Stimulated activated CD4-positive, alpha-beta T cell treated with anti-CD3 and anti-CD28 coated beads, Interleukin-4, amount 100 ng/mL, for 48 hours (primary cell): ENCODE measurements around the gene COL1A1.

ENCODE experiments used
- DNase-seq, 2 donors: peaks; one replicate each; pipeline ENCODE4 v3.0.0-alpha.2; 2020; ENCODE audit warnings: low read depth in 2 of 2

Gene COL1A1

DNA sequence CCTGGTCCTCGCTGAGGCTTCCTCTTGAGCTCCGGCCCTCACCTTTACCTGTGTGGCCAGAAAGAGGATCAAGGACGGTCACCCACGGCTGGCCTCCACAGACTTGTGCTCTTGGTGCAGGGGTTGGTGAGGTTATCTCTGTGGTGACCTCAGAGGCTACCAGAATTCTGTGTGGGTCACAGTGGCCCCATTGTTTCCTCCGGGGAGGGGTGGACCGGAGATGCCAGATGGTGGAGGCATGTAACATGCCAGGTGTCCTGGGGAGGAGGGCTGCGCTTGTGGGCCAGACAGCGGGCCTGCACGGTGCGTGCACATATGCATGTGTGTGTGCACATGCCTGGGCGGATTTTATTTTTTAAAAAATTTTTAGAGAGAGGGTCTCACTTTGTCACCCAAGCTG is 29.3 kb downstream of the COL1A1 start:
- DNase-seq = no peak

GRCh38 chr17:50171371-50172071 is 29.9 kb downstream of the COL1A1 start:
- no peak for DNase-seq

DNA sequence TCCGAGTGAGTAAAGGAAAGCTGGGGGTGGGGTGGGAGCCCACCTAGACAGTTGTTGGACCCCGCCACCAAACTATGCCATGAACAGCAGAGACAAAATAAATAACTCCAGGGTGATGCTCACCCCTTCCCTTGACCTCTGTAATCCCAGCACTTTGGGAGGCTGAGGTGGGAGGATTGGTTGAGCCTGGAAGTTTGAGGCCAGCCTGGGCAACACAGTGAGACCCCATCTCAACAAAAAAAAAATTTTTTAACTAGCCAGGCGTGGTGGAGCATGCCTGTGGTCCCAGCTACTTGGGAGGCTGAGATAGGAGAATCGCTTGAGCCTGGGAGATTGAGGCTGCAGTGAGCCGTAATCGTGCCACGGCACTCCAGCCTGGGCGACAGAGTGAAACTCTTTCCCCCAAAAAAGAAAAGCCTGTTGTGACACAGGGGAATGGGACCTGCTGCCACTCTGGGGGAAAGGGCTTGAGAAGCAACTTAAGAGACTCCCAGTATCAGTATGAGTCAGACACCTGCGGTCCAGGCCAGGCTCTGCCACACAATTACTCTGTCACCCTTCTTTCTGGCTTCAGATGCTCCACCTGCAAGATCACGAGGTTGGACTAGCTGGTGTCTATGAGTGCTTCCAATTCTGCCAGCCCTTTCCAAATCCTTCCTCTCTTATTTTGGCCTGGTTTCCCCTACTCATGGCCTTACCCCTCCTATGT is 30.6 kb downstream of the COL1A1 start:
- DNase-seq = no peak

DNA sequence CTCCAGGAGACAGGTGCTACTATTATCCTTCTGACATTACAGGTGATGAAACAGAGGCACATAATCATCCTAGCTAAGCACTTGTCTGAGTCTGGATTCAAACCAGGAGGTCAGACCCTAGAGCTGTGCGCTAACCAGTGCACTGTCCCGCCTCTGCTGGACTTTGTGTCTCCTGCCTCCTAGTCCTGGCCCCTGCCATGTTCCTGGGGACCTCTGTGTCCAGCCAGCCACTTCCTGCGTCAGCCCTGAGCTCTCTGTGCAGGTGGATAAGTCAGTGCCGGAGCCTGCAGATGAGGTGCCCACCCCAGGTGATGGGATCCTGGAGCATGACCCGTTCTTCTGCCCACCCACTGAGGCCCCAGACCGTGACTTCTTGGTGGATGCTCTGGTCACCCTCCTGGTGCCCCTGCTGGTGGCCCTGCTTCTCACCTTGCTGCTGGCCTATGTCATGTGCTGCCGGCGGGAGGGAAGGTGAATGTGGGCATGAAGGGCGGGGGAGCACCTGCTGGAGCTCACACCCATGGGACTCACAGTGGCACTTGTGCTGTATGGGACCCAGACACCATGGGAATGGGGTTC is 31.5 kb downstream of the COL1A1 start:
- DNase-seq = no peak

DNA sequence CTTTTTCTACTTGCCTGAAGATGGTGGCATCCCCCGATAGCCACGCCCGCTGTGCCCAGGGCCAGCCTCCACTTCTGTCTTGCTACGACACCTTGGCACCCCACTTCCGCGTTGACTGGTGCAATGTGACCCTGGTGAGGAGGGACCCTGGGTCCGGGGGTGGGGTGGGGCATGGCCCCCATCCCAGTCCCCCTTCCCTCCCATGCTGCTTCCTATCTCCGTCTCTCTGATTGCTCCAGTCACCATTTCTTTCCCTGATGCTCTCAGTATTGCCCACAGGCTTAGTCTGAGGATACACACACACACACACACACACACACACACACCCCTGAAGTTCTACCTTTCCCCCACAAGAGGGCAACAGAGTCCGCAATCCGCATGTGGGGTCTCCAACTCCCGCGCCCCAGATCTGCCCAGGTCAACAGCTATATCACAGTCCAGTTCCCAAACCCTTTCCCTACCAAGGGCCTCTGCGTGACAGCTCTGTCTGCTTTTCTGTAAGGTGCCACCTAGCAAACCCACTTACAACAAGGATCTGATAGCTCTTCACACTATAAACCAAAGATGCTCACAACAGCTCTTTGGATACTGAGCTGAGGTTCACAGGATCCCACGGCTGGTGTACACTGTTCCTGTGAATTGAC is 32.2 kb downstream of the COL1A1 start:
- DNase-seq = peak in 1 of 2 donors; percentile 33

- no peak for DNase-seq
These were observed 33.1 kb downstream of the COL1A1 start for GRCh38 chr17:50168319-50168718.

DNA sequence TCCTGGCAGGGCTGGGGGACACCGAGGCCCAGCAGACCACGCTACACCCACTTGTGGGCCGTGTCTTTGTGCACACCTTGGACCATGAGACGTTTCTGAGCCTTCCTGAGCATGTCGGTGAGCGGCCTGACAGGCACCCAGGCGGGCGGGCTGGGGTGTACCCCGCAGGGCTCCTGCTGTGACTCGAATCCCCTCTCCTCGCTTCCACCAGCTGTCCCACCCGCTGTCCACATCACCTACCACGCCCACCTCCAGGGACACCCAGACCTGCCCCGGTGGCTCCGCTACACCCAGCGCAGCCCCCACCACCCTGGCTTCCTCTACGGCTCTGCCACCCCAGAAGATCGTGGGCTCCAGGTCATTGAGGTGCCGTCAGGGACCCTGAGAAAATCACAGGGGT is 34.1 kb downstream of the COL1A1 start:
- no peak for DNase-seq

DNA sequence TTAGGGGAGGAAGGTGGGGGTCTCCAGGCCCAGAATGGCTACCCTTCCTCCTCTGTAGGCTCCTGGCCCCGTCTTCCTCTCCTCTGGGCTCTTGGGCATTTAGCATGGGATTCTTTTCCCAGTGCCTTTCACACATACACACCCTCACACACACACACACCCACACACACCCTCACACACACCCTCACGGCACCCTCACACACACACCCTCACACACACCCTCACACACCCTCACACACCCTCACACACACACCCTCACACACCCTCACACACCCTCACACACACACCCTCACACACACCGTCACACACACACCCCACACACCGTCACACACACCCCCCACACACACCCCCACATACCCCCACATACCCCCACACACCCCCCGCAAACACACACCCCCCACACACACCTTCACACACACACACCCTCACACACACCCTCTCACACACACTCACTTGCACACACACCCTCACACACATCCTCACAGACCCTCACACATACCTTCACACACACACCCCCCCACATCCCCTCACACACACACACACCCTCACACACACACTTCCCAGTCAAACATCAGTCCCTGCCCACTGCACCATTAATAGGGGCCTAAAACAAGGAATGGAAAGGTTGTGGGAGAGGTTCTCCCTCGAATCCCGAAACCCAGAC is 34.8 kb downstream of the COL1A1 start:
- DNase-seq = no peak

DNA sequence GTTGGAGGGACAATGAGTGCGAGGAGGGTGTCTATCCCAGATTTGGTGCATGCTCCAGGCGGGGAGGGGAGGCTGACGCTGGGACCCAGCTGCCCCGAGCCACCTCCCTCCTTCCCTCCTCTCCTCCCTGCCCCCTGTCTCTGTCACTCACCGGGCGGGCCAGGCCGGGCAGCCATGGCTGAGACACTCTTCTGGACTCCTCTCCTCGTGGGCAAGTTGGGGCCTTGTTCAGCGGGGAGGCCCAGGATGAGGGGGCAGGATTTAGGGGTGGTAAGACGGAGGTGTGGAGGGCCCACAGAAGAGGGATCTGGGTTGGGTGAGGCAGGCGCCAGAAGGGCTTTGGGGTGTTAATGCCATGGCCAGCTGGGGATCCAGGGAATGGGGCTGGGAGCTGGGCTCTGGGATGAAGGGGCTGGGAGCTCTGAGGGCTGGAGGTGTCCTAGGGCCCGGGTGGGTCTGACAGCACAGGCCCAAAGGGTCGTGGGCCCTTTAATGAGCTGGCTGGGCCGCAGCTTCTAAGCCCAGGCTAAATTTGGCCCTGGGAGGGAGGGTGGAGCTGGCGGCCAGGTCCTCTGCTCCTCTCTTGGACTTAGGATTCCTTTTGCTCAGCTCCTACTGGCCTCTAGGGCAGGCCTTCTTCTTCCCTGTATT is 35.4 kb downstream of the COL1A1 start, which contains the start of gene SGCA:
TSS of gene SGCA (plus strand) at position 139 of the 651 bp plus-strand sequence. CDS start at position 175, 36 bp downstream.
- no peak for DNase-seq

DNA sequence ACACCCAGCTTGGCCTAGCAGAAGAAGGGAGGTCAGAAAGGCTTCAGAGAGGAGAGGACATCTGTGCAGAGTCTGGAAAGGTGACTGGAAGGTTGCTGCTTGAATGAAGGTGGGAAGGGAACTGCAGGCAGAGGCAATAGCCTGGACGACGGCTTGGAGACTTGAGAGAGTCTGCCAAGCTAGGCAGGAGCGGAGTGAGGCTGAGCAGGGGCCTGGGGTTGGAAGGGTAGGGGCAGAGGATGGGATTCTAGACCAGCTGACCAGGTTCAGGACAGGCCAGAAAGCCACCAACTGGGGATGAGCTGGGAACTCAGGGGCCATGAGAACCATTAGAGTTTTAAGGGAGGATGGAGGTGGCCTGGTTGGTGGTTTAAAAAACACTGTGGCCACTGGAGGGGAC is 36.0 kb downstream of the COL1A1 start:
- DNase-seq = no peak

DNA sequence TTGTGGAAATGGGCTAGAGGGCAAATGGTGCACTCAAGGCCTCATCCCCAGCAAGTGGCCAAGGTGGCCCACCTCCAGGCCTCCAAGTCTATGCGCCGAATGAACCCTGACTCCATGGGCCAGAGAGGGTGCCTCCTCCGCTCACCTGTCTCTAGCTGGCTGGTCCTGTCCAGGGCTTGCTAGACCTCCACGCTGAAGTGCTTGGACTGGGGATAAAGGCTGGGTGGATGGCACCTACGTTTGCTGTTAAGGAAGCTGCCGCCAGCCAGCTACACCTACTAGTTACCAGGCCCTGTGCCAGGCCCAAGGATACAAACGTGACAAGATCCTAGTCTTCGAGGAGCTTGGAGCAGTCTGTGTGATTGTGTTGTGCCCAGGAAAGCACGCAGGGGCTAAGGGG is 36.4 kb downstream of the COL1A1 start:
- DNase-seq = no peak

DNA sequence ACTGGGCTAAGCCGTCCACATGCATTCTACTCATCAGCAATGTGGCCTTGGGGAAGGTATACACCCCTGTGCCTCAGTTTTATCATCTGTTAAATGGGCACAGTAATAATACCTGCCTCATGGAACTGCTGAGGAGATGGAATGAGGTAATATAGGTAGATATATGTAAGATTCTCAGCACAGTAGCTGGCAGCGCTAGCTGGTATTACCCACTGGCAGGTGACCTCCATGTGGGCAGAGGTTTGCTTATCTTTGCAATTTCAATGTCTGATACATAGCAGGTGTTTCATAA is 36.8 kb downstream of the COL1A1 start:
- no peak for DNase-seq

GRCh38 chr17:50163843-50164696 is 37.4 kb downstream of the COL1A1 start:
- no peak for DNase-seq

DNA sequence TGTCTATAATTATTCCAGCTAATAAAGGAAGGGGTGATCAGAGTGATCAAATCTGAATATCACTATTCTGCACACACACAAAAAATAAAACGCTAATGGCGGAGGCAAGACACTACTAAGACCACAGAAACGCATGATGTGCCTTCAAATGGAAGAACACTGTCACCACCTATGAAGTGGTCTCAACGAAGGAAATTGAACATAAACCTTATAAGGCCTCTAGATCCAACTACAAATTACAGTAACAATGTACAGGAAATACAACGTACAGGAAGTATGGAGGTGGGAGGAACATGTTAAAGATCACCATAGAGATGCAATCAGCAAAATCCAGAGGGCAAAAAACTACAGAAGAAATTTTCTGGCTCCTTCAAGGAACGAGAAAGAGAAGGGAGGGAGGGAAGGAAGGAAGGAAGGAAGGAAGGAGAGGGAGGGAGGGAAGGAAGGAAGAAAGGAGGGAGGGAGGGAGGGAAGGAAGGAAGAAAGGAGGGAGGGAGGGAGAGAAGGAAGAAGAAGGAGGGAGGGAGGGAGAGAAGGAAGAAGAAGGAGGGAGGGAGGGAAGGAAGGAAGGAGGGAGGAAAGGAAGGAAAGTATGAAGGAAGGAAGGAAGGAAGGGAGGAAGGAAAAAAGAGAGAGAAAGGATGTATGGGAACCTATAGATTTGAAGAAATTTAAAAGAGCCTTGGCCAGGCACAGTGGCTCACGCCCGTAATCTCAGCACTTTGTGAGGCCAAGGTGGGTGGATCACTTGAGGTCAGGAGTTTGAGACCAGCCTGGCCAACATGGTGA is 38.8 kb downstream of the COL1A1 start:
- DNase-seq = no peak

DNA sequence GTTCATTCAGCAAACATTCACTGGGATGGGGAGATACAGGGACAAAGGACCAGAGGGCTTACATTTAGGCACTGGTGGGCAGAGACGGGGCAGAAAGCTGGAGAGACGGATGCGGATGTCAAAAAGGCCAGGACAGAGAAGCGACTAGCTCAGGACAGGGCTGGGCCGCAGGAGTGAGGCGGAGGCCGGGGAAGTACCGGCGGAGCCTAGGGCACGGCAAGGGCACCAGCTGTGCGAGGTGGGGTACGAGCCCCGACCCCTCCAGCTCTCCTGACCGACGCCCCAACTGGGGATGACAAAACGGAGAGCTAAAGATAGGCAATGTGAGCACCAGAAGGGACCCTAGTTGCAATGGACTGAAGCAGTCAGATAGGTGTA is 39.5 kb downstream of the COL1A1 start:
- no peak for DNase-seq

GRCh38 chr17:50161023-50161910 is 40.2 kb downstream of the COL1A1 start:
- peak; percentile 92 to 94 for DNase-seq

- no peak for DNase-seq
These were observed 43.5 kb downstream of the COL1A1 start for GRCh38 chr17:50157891-50158290.

- DNase-seq = no peak
These were observed 46.2 kb downstream of the COL1A1 start for GRCh38 chr17:50155115-50155819.
